Neural cell (in vitro differentiated cells): Measurements from ENCODE around the gene NUP210L. TPM values are rescaled to one million over a fixed set of nuclear protein-coding genes. Genes with fewer than 3 reads are reported as not detected.

Experiments
- H2AFZ ChIP-seq: fragments of 200-600, 300-800 bp; sonication (generic), shearing (Covaris generic); 2 replicates; pipeline ENCODE4 v1.6.0; 2014; ENCODE audit warnings: low read depth, mild to moderate bottlenecking, antibody characterized with exemption, low read length, moderate library complexity
- H3F3A ChIP-seq: fragments of 200-600 bp; shearing (Covaris generic); 2 replicates; pipeline ENCODE4 v1.6.1; 2016; ENCODE audit warnings: mild to moderate bottlenecking, moderate library complexity, mixed read lengths, antibody characterized with exemption, low read length; ENCODE audit not compliant: insufficient read depth, poor library complexity, severe bottlenecking
- H3K27ac ChIP-seq: fragments of 200-600, 300-800 bp; sonication (generic), shearing (Covaris generic); 2 replicates; pipeline ENCODE4 v1.5.1; 2014; ENCODE audit warnings: mild to moderate bottlenecking, low read length, moderate library complexity
- H3K27me3 ChIP-seq: fragments of 300-800, 200-600 bp; sonication (generic), shearing (Covaris generic); 2 replicates; pipeline ENCODE4 v1.6.0; 2014; ENCODE audit warnings: mild to moderate bottlenecking, low read depth, low read length, moderate library complexity; ENCODE audit not compliant: insufficient read depth
- H3K36me3 ChIP-seq: fragments of 300-800, 200-600 bp; sonication (generic), shearing (Covaris generic); 2 replicates; pipeline ENCODE4 v1.5.1; 2014; ENCODE audit warnings: mild to moderate bottlenecking, antibody characterized with exemption, low read length, moderate library complexity; ENCODE audit not compliant: insufficient read depth
- H3K4me2 ChIP-seq: fragments of 300-800, 200-600 bp; sonication (generic), shearing (Covaris generic); 2 replicates; pipeline ENCODE4 v1.6.0; 2014; ENCODE audit warnings: mild to moderate bottlenecking, low read length
- H3K4me3 ChIP-seq: fragments of 300-800, 200-600 bp; sonication (generic), shearing (Covaris generic); 2 replicates; pipeline ENCODE4 v1.5.1; 2014; ENCODE audit warnings: mild to moderate bottlenecking, low read length, moderate library complexity
- H3K79me2 ChIP-seq: fragments of 200-600 bp; shearing (Covaris generic); replicated peaks from 2 replicates; pipeline ENCODE4 v1.6.0; 2014; ENCODE audit warnings: mild to moderate bottlenecking, low read length, moderate library complexity; ENCODE audit not compliant: insufficient read depth
- H3K9ac ChIP-seq: fragments of 300-800, 200-600 bp; sonication (generic), shearing (Covaris generic); 2 replicates; pipeline ENCODE4 v1.6.1; 2016; ENCODE audit warnings: mild to moderate bottlenecking, low read length, mixed read lengths
- H3K9me2 ChIP-seq: fragments of 200-600 bp; shearing (Covaris generic); 2 replicates; pipeline ENCODE4 v1.6.1; 2016; ENCODE audit warnings: mild to moderate bottlenecking, low read length, mixed read lengths; ENCODE audit not compliant: insufficient read depth
- H3K9me3 ChIP-seq: fragments of 200-600, 300-800 bp; sonication (generic), shearing (Covaris generic); 2 replicates; pipeline ENCODE4 v1.6.1; 2016; ENCODE audit warnings: mild to moderate bottlenecking, mixed run types, low read length, moderate library complexity, mixed read lengths
- H4K20me1 ChIP-seq: fragments of 200-600 bp; shearing (Covaris generic); 2 replicates; pipeline ENCODE4 v1.6.1; 2016; ENCODE audit warnings: mild to moderate bottlenecking, mixed run types; ENCODE audit not compliant: insufficient read depth
- EP300 ChIP-seq: fragments of 450-650 bp; conservative IDR thresholded peaks from 2 replicates; pipeline ENCODE4 v1.6.1; 2014; ENCODE audit warnings: antibody characterized with exemption, mild to moderate bottlenecking, moderate library complexity; ENCODE audit not compliant: poor library complexity, severe bottlenecking
- EZH2 ChIP-seq: fragments of 200-600, 300-800 bp; shearing (Covaris generic), sonication (generic); IDR thresholded peaks from 2 replicates; pipeline ENCODE4 v1.6.1; 2014; ENCODE audit warnings: antibody characterized with exemption, low read length, borderline replicate concordance, mild to moderate bottlenecking; ENCODE audit not compliant: insufficient read depth, poor library complexity, severe bottlenecking
- MXI1 ChIP-seq: fragments of 450-650 bp; conservative IDR thresholded peaks from 2 replicates; pipeline ENCODE4 v1.6.1; 2014; ENCODE audit warnings: antibody characterized with exemption, mild to moderate bottlenecking; ENCODE audit not compliant: poor library complexity, severe bottlenecking
- POLR2AphosphoS5 ChIP-seq: IDR thresholded peaks from 2 replicates; pipeline ENCODE4 v1.6.1; 2012
- RAD21 ChIP-seq: fragments of 450-650 bp; conservative IDR thresholded peaks from 2 replicates; pipeline ENCODE4 v1.6.1; 2014; ENCODE audit warnings: antibody characterized with exemption, mild to moderate bottlenecking, moderate library complexity
- REST ChIP-seq: IDR thresholded peaks from 2 replicates; pipeline ENCODE4 v1.6.1; 2012; ENCODE audit warnings: borderline replicate concordance
- SMC3 ChIP-seq: fragments of 450-650 bp; conservative IDR thresholded peaks from 2 replicates; pipeline ENCODE4 v1.6.1; 2014; ENCODE audit warnings: antibody characterized with exemption, mild to moderate bottlenecking, moderate library complexity; ENCODE audit not compliant: poor library complexity
- TAF1 ChIP-seq: IDR thresholded peaks from 2 replicates; pipeline ENCODE4 v1.6.1; 2012; ENCODE audit warnings: low read depth
- polyA plus RNA-seq: library from polyadenylated mRNA; depleted of rRNA; stranded (reverse); fragments of >200 nt; gene quantifications from 2 replicates; pipeline ENCODE4 v1.2.3, GENCODE V29; 2014
- TF ChIP-seq, protein P1 (sequence below): fragments of 450-650 bp; IDR thresholded peaks from 2 replicates; pipeline ENCODE4 v1.5.1; 2014; ENCODE audit warnings: antibody characterized with exemption, mild to moderate bottlenecking, moderate library complexity; ENCODE audit not compliant: poor library complexity, severe bottlenecking

NUP210L gene
- polyA plus RNA-seq, 1 donor from 2014 or later = 0.09 TPM

- Histone ChIP-seq H3K9me2 (no peaks in the 10 kb centered on the region), H3F3A (no peaks in the 10 kb centered on the region), H2AFZ (no peak overlapping the region), H4K20me1 (no peaks in the 10 kb centered on the region), H3K79me2 (no peaks in the 10 kb centered on the region), H3K4me2 (no peak overlapping the region), H3K27ac (no peak overlapping the region), H3K36me3 (no peaks in the 10 kb centered on the region), H3K9me3 (no peaks in the 10 kb centered on the region), H3K9ac (no peak overlapping the region), H3K4me3 (no peak overlapping the region), H3K27me3 (no peaks in the 10 kb centered on the region)
- no peak for TF ChIP-seq TAF1
These were observed 37.6 kb upstream of the NUP210L start for GRCh38 chr1:154192476-154192875.

GRCh38 chr1:154191990-154192461 lies 37.2 kb upstream of the NUP210L start, which contains the start of gene TPM3:
TSS of gene TPM3 (minus strand) at chr1:154192100. CDS start at chr1:154192018, 82 bp downstream.
- H3K9ac ChIP-seq = no peak within 1 kb of the TSS
- no peak for TF ChIP-seq POLR2AphosphoS5
- TF ChIP-seq EP300 = no peak
- TF ChIP-seq EZH2 = no peak
- TF ChIP-seq, protein P1, sequence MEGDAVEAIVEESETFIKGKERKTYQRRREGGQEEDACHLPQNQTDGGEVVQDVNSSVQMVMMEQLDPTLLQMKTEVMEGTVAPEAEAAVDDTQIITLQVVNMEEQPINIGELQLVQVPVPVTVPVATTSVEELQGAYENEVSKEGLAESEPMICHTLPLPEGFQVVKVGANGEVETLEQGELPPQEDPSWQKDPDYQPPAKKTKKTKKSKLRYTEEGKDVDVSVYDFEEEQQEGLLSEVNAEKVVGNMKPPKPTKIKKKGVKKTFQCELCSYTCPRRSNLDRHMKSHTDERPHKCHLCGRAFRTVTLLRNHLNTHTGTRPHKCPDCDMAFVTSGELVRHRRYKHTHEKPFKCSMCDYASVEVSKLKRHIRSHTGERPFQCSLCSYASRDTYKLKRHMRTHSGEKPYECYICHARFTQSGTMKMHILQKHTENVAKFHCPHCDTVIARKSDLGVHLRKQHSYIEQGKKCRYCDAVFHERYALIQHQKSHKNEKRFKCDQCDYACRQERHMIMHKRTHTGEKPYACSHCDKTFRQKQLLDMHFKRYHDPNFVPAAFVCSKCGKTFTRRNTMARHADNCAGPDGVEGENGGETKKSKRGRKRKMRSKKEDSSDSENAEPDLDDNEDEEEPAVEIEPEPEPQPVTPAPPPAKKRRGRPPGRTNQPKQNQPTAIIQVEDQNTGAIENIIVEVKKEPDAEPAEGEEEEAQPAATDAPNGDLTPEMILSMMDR = no peak
- no peak for TF ChIP-seq SMC3
- TF ChIP-seq TAF1 = no peak
- no peak for TF ChIP-seq REST
- TF ChIP-seq MXI1 = no peak
- no peak for TF ChIP-seq RAD21
- H3K27ac ChIP-seq = no peak within 1 kb of the TSS
- no peaks in the 10 kb centered on the region for H3K36me3 ChIP-seq
- no peaks in the 10 kb centered on the region for H3K27me3 ChIP-seq
- H3K79me2 ChIP-seq = no peaks in the 10 kb centered on the region
- no peak within 1 kb of the TSS for H3K4me3 ChIP-seq
- H2AFZ ChIP-seq = no peak within 1 kb of the TSS
- no peaks in the 10 kb centered on the region for H3K9me2 ChIP-seq
- H3K9me3 ChIP-seq = no peaks in the 10 kb centered on the region
- no peaks in the 10 kb centered on the region for H3F3A ChIP-seq
- no peaks in the 10 kb centered on the region for H4K20me1 ChIP-seq
- H3K4me2 ChIP-seq = no peak within 1 kb of the TSS

- no peak overlapping the region for H3K9ac ChIP-seq
- no peaks in the 10 kb centered on the region for H4K20me1 ChIP-seq
- TF ChIP-seq EP300 (no peak), POLR2AphosphoS5 (no peak), REST (no peak), EZH2 (no peak), RAD21 (no peak), SMC3 (no peak), TAF1 (no peak), MXI1 (no peak)
- TF ChIP-seq, protein P1 = no peak
- H3F3A ChIP-seq = no peaks in the 10 kb centered on the region
- no peak overlapping the region for H2AFZ ChIP-seq
- no peaks in the 10 kb centered on the region for H3K9me2 ChIP-seq
- no peaks in the 10 kb centered on the region for H3K36me3 ChIP-seq
- no peaks in the 10 kb centered on the region for H3K79me2 ChIP-seq
- no peak overlapping the region for H3K4me2 ChIP-seq
- no peak overlapping the region for H3K4me3 ChIP-seq
- H3K27me3 ChIP-seq = no peaks in the 10 kb centered on the region
- no peak overlapping the region for H3K27ac ChIP-seq
- no peaks in the 10 kb centered on the region for H3K9me3 ChIP-seq
These were observed 35.7 kb upstream of the NUP210L start for GRCh38 chr1:154190550-154190949.
